ENCODE results near the gene PROSER2.

Gene PROSER2

GRCh38 chr10:11907914-11908313 lies 84.8 kb downstream of the PROSER2 start:
- no peak for TF ChIP-seq NFIC (IDR thresholded peaks at IDR 0.05)
- no peak for TF ChIP-seq YY1 (IDR thresholded peaks at IDR 0.05; ENCODE audit: low read depth)
- no peak for TF ChIP-seq TEAD4 (IDR thresholded peaks at IDR 0.05)
- no peak for TF ChIP-seq CREB1 (IDR thresholded peaks at IDR 0.05; ENCODE audit: low read depth)

GRCh38 chr10:11908536-11908935 lies 85.4 kb downstream of the PROSER2 start:
- TF ChIP-seq TCF12 (IDR thresholded peaks at IDR 0.05; ENCODE audit: low read depth) (no peak), TEAD4 (IDR thresholded peaks at IDR 0.05) (no peak), FOXM1 (IDR thresholded peaks at IDR 0.05; ENCODE audit: borderline replicate concordance, low read depth) (no peak), CEBPB (IDR thresholded peaks at IDR 0.05) (no peak), RAD21 (IDR thresholded peaks at IDR 0.05; ENCODE audit: low read depth) (no peak), ZBTB7A (IDR thresholded peaks at IDR 0.05; ENCODE audit: low read depth) (no peak), REST (IDR thresholded peaks at IDR 0.05; ENCODE audit: low read depth) (no peak), MAX (IDR thresholded peaks at IDR 0.05) (no peak), YY1 (IDR thresholded peaks at IDR 0.05; ENCODE audit: low read depth) (no peak), EGR1 (IDR thresholded peaks at IDR 0.05) (no peak), CREB1 (IDR thresholded peaks at IDR 0.05; ENCODE audit: low read depth) (no peak), EP300 (IDR thresholded peaks at IDR 0.05; ENCODE audit: borderline replicate concordance) (no peak), NFIC (IDR thresholded peaks at IDR 0.05) (no peak), TAF1 (IDR thresholded peaks at IDR 0.05; ENCODE audit: low read depth) (no peak)

GRCh38 chr10:11908991-11909390 lies 85.8 kb downstream of the PROSER2 start:
- TF ChIP-seq TCF12 (IDR thresholded peaks at IDR 0.05; ENCODE audit: low read depth) (no peak), CREB1 (IDR thresholded peaks at IDR 0.05; ENCODE audit: low read depth) (no peak), ZBTB7A (IDR thresholded peaks at IDR 0.05; ENCODE audit: low read depth) (no peak), RAD21 (IDR thresholded peaks at IDR 0.05; ENCODE audit: low read depth) (no peak), TEAD4 (IDR thresholded peaks at IDR 0.05) (no peak), TAF1 (IDR thresholded peaks at IDR 0.05; ENCODE audit: low read depth) (no peak), NFIC (IDR thresholded peaks at IDR 0.05) (no peak), MAX (IDR thresholded peaks at IDR 0.05) (no peak), REST (IDR thresholded peaks at IDR 0.05; ENCODE audit: low read depth) (no peak), EP300 (IDR thresholded peaks at IDR 0.05; ENCODE audit: borderline replicate concordance) (no peak)

DNA sequence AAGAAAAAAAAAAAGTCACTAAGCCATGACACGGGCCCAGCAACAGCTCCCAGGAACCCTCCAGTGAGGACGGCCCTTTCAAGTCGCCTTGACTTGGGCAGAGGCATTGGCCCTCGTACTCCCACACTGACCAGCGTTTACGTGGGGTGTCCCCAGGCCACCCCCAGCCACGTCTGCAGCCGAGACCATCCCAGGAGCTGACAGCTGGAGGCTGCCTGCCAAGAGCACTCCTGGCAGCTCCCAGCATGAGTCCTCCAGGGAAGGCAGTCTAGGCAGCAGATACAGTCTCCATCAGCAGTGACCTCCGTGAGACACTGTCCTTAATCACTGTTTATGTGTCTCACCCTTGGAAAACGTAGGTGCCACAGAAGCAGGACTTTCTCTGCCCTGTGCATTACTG lies 86.5 kb downstream of the PROSER2 start:
- TF ChIP-seq ZBTB7A (IDR thresholded peaks at IDR 0.05; ENCODE audit: low read depth) (no peak), TCF12 (IDR thresholded peaks at IDR 0.05; ENCODE audit: low read depth) (no peak), RAD21 (IDR thresholded peaks at IDR 0.05; ENCODE audit: low read depth) (no peak), FOXM1 (IDR thresholded peaks at IDR 0.05; ENCODE audit: borderline replicate concordance, low read depth) (no peak), EP300 (IDR thresholded peaks at IDR 0.05; ENCODE audit: borderline replicate concordance) (no peak), CEBPB (IDR thresholded peaks at IDR 0.05) (no peak), REST (IDR thresholded peaks at IDR 0.05; ENCODE audit: low read depth) (no peak), YY1 (IDR thresholded peaks at IDR 0.05; ENCODE audit: low read depth) (no peak), NFIC (IDR thresholded peaks at IDR 0.05) (no peak), EGR1 (IDR thresholded peaks at IDR 0.05) (no peak), TAF1 (IDR thresholded peaks at IDR 0.05; ENCODE audit: low read depth) (no peak), MAX (IDR thresholded peaks at IDR 0.05) (no peak), TEAD4 (IDR thresholded peaks at IDR 0.05) (no peak), CREB1 (IDR thresholded peaks at IDR 0.05; ENCODE audit: low read depth) (no peak)
- TF ChIP-seq, protein P1, sequence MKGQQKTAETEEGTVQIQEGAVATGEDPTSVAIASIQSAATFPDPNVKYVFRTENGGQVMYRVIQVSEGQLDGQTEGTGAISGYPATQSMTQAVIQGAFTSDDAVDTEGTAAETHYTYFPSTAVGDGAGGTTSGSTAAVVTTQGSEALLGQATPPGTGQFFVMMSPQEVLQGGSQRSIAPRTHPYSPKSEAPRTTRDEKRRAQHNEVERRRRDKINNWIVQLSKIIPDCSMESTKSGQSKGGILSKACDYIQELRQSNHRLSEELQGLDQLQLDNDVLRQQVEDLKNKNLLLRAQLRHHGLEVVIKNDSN (IDR thresholded peaks at IDR 0.05), result no peak

DNA sequence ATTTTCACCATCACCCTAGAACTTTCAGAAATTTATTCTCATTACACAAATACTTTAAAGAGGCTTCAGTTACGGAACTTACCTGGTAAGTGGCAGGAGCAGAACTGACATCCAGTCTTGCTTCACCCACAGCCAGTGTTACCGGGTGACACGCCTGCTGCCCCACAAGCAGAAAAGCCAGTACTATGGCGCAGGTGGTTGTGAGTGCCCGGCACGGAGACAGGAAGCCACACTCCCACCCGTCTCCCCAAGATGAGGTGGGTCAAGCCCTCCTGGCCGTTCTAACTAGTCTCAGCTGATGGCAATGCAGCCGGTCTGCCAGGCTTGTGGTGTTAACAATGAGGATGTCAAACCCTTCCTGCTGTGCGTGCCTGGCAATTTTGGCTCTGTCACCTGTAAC lies 86.9 kb downstream of the PROSER2 start:
- TF ChIP-seq REST (IDR thresholded peaks at IDR 0.05; ENCODE audit: low read depth) (no peak), EGR1 (IDR thresholded peaks at IDR 0.05) (no peak)
